GM12873 (cell line): Measurements from ENCODE around the gene NEBL.

Source experiments
- TF ChIP-seq, protein P1 (sequence below): IDR thresholded peaks from 2 replicates; pipeline ENCODE4 v1.5.1; 2012; ENCODE audit warnings: low read depth, mild to moderate bottlenecking, moderate library complexity, low read length, control low read depth; ENCODE audit not compliant: insufficient read depth; ENCODE audit errors: missing control alignments

NEBL gene

DNA sequence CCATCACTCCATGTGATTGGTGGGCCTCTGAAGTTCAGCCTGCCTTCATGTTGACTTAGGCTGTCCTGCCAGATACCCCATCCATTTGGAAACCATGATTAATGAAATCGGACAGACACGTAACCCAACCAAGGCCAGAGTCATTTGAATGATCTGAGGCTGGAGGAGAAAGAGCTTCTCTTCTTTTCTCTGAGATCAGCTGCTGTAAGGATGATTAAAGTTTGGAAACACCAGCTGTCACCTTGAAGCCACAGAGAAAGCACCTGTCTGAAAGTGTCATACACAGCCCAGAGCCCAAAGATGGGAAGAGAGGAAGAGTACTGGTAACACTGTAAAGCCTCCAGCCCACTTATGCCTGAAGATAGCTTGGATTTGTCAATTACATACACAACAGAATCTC is 22.9 kb downstream of the NEBL start:
- TF ChIP-seq, protein P1, sequence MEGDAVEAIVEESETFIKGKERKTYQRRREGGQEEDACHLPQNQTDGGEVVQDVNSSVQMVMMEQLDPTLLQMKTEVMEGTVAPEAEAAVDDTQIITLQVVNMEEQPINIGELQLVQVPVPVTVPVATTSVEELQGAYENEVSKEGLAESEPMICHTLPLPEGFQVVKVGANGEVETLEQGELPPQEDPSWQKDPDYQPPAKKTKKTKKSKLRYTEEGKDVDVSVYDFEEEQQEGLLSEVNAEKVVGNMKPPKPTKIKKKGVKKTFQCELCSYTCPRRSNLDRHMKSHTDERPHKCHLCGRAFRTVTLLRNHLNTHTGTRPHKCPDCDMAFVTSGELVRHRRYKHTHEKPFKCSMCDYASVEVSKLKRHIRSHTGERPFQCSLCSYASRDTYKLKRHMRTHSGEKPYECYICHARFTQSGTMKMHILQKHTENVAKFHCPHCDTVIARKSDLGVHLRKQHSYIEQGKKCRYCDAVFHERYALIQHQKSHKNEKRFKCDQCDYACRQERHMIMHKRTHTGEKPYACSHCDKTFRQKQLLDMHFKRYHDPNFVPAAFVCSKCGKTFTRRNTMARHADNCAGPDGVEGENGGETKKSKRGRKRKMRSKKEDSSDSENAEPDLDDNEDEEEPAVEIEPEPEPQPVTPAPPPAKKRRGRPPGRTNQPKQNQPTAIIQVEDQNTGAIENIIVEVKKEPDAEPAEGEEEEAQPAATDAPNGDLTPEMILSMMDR, result no peak

DNA sequence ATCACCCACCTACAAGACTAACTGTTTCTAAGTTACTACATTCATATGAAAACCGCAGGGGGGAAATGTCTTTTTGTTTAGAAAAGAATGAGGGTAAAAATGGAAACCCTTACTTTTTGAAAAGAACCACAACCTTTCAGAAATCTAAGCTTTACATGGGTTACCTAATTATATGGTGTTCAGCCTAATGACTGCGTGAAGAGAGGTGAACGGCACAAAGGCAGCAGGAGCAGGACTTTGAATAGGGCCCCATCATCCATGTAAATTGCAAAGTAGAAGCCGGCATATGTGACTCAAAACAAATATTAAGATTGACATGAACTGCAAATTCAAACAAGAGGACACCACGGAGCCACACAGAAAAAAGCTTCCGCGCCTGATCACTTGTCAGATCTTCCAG is 25.1 kb downstream of the NEBL start:
- TF ChIP-seq, protein P1, result no peak

DNA sequence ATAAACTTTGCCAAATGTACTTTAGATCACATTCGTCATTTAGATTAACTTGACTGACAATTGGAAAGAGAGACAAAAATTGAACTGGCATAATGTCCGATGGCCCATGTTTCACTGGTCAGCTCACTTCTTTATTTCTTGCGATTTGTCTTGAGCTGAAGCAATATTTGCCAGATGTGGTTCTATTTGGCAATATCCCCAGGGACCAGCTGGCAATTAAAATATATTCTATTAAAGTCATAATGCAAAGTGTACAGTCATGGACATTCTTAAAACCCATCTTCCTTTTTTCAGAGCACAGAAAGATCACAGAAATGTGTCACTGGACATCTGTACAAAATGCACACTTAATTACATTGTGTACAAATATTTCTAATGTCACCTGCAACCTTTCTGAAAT is 26.3 kb downstream of the NEBL start:
- TF ChIP-seq, protein P1, result no peak

DNA sequence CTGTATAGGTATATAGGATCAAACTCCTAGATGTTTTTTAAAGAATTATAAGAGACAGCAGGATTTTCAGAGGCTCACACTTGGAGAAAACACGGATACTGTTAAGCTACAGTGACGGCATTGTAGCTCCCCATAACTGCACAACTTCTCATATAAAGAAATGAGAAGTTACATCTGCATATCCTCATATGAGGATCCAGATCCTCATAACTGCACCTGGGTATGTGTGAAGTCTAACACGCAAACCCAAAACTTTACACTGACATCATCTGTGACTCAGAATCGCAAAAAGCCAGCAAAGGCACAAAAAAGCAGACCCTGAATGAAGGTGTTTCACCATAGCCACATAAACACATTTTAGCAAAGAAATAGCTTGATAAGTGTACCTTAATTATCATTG is 34.1 kb downstream of the NEBL start:
- TF ChIP-seq, protein P1, result no peak

DNA sequence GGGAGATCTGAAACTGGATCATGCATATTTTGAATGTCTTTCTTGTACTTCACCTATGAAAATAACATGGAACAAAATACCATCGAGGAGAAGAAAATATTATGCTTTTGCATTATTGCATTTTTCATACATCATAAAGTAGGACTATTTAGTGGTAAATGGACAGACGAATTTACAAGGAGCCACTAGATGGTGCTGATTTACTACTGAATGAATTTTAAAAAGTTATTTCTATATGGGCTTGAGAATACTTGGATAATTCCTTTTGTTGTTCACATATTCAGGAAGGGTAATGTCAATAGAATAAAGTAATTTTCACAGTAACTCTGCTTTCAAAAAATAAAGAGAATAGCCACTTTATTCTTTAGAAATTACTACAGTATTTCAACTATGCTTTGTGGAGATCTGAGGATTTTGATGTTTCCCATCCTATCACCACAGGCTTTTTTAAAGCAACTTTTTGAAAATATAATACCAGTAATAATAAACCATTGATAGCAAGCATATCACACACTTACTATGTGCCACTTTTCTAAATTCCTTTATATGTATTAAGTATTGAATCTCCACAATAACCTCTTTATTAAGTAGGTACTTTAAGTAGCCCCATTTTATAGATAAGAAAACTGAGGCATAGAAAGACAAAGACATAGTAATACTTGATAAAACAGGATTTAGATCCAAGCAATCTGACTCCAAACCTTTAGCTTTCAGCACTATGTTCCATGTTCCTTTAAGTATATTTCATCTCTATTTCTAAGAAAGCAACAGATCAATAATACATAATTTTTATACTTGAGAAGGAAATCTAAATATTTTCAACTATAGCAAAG is 38.6 kb downstream of the NEBL start:
- TF ChIP-seq, protein P1, result peak; percentile 32

DNA sequence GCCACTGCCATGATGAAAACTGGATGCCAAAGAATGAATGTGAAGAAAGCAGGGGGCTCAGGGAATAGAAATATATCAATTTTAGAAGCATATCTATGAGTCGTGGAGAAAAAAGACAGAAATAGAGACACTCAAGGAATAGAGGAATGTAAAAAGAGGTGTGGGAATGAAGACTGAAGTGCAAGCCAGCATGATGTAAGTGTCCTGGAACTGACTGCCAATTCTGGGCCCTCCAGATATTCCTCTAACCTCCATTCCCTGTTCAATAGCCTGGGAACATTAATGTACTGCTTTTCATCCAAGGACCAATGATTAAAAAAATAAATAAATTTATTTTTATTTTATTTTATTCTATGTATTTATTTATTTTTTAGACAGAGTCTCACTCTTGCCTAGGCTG is 40.6 kb downstream of the NEBL start:
- TF ChIP-seq, protein P1, result no peak

DNA sequence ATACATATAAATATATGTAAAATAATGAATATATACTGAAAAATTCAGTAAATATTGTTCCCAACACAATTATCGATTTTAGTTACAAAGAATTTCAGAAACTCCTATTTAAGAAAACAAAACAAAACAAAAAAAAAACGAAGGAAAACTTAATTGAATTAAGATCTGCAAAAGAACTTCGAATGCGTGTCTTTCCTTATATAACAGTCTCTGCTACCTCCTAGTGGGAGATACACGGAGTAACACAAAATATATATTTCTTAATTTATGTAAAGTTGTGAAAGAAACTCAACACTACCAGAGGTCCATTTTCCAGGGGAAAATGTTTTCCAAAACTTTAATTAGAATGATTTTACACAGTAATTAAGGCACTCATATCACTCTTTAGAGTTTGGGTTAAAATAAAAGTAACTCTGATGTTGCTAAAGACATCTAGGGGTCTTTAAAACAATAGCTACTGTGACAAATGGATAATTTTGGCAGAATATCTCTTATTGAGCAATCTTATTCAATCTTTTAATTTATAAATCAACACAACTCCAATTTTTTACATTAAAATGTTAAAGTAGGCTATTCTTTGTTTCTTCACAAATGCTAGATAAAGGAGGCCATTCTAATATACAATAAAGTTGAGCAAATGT is 41.6 kb downstream of the NEBL start:
- TF ChIP-seq, protein P1, result peak; percentile 28
